SK-N-SH (cell line): Measurements from ENCODE around the gene SMCP.

ENCODE experiments used
- CTCF ChIP-seq: fragments of 200-600 bp; sonication (generic); IDR thresholded peaks from 2 replicates; pipeline ENCODE4 v1.6.1; 2017; ENCODE audit warnings: antibody characterized with exemption, mild to moderate bottlenecking, moderate library complexity
- EP300 ChIP-seq, 2 experiments: IDR thresholded peaks; 2 replicates each; pipeline versions ENCODE4 v1.4.0 to v1.6.1; 2012; ENCODE audit warnings: borderline replicate concordance in 1 of 2, low read depth in 1 of 2, low read length in 1 of 2
- EZH2phosphoT487 ChIP-seq: fragments of 200-600 bp; sonication (generic); IDR thresholded peaks from 2 replicates; pipeline ENCODE4 v1.6.1; 2017; ENCODE audit warnings: low read depth, mixed run types, mild to moderate bottlenecking, antibody characterized with exemption, moderate library complexity, borderline replicate concordance
- MEF2A ChIP-seq: IDR thresholded peaks from 2 replicates; pipeline ENCODE4 v1.4.0; 2012; ENCODE audit warnings: low read depth, borderline replicate concordance
- PBX3 ChIP-seq: IDR thresholded peaks from 2 replicates; pipeline ENCODE4; 2012
- POLR2AphosphoS5 ChIP-seq: IDR thresholded peaks from 2 replicates; pipeline ENCODE4 v1.6.1; 2012; ENCODE audit warnings: low read depth, low read length
- RAD21 ChIP-seq: IDR thresholded peaks from 2 replicates; pipeline ENCODE4 v1.6.1; 2012; ENCODE audit warnings: mild to moderate bottlenecking, low read length
- RCOR1 ChIP-seq: fragments of 150-350 bp; IDR thresholded peaks from 2 replicates; pipeline ENCODE4 v1.6.1; 2017; ENCODE audit warnings: antibody characterized with exemption, low read length
- RFX5 ChIP-seq: IDR thresholded peaks from 2 replicates; pipeline ENCODE4 v1.6.1; 2012; ENCODE audit warnings: mild to moderate bottlenecking, improper control_type of control experiment, low read length
- SIN3A ChIP-seq: IDR thresholded peaks from 2 replicates; pipeline ENCODE4 v1.6.1; 2012; ENCODE audit warnings: low read depth, mild to moderate bottlenecking, low read length, moderate library complexity, borderline replicate concordance
- TAF1 ChIP-seq: IDR thresholded peaks from 2 replicates; pipeline ENCODE4 v1.6.1; 2012; ENCODE audit warnings: low read depth, mild to moderate bottlenecking, low read length, moderate library complexity, borderline replicate concordance
- YY1 ChIP-seq: IDR thresholded peaks from 2 replicates; pipeline ENCODE4 v1.4.0; 2012; ENCODE audit warnings: low read depth, mild to moderate bottlenecking

- TF ChIP-seq POLR2AphosphoS5 (no peak), EZH2phosphoT487 (no peak), RFX5 (no peak), TAF1 (no peak), CTCF (no peak), MEF2A (no peak), YY1 (no peak), EP300 (IDR thresholded peaks at IDR 0.05; ENCODE audit: borderline replicate concordance in 1 of 2, low read depth in 1 of 2, low read length in 1 of 2) (no peak), RCOR1 (no peak), PBX3 (no peak), RAD21 (no peak), SIN3A (no peak)
These were observed 10.0 kb downstream of the SMCP start for GRCh38 chr1:152888126-152888525.
